ENCODE data around the gene RXRB.

DNA sequence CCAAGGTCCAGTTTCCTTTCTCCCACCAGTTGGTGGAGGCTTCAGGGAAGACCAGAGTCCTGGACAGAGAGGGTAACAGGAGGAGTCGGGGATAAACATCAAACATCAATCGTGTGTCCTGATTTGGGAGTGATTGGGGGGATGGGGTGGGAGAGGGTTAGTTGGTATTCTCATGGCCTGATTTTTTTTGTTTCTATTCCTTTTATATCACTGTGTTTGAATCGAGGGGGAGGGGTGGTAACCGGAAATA lies 3.6 kb upstream of the RXRB start:
- TF ChIP-seq ZFP3 (CRISPR knock-in tag; IDR thresholded peaks at IDR 0.05) (no peak), ZFP30 (CRISPR knock-in tag; IDR thresholded peaks at IDR 0.05) (no peak), ESRRG (CRISPR knock-in tag; IDR thresholded peaks at IDR 0.05) (no peak), OSR1 (CRISPR knock-in tag; IDR thresholded peaks at IDR 0.05) (no peak), TCF4 (CRISPR knock-in tag; IDR thresholded peaks at IDR 0.05; ENCODE audit: borderline replicate concordance) (no peak), PPARA (CRISPR knock-in tag; IDR thresholded peaks at IDR 0.05; ENCODE audit: borderline replicate concordance) (no peak), ZNF70 (CRISPR knock-in tag; IDR thresholded peaks at IDR 0.05) (no peak)
- TF ChIP-seq, protein P1, sequence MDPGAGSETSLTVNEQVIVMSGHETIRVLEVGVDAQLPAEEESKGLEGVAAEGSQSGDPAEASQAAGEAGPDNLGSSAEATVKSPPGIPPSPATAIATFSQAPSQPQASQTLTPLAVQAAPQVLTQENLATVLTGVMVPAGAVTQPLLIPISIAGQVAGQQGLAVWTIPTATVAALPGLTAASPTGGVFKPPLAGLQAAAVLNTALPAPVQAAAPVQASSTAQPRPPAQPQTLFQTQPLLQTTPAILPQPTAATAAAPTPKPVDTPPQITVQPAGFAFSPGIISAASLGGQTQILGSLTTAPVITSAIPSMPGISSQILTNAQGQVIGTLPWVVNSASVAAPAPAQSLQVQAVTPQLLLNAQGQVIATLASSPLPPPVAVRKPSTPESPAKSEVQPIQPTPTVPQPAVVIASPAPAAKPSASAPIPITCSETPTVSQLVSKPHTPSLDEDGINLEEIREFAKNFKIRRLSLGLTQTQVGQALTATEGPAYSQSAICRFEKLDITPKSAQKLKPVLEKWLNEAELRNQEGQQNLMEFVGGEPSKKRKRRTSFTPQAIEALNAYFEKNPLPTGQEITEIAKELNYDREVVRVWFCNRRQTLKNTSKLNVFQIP (CRISPR knock-in tag; IDR thresholded peaks at IDR 0.05; ENCODE audit: borderline replicate concordance, low read depth), result no peak

All from SK-N-SH treated with all-trans-retinoic acid at 6 μM for 48 hours (cell line).